HL-60 (cell line): ENCODE results near the gene KCND2.

ENCODE experiments used
- GABPA ChIP-seq: IDR thresholded peaks from 2 replicates; pipeline ENCODE4 v1.6.1; 2012; ENCODE audit warnings: low read depth
- POLR2AphosphoS5 ChIP-seq: IDR thresholded peaks from 2 replicates; pipeline ENCODE4 v1.6.1; 2012; ENCODE audit warnings: low read depth
- TF ChIP-seq, protein P1 (sequence below): IDR thresholded peaks from one replicate; pipeline ENCODE4 v1.5.1; 2011; ENCODE audit warnings: low read length, control low read depth, inconsistent platforms; ENCODE audit not compliant: insufficient read depth

GRCh38 chr7:120785095-120785494, 512.1 kb downstream of the KCND2 start:
- TF ChIP-seq, protein P1, sequence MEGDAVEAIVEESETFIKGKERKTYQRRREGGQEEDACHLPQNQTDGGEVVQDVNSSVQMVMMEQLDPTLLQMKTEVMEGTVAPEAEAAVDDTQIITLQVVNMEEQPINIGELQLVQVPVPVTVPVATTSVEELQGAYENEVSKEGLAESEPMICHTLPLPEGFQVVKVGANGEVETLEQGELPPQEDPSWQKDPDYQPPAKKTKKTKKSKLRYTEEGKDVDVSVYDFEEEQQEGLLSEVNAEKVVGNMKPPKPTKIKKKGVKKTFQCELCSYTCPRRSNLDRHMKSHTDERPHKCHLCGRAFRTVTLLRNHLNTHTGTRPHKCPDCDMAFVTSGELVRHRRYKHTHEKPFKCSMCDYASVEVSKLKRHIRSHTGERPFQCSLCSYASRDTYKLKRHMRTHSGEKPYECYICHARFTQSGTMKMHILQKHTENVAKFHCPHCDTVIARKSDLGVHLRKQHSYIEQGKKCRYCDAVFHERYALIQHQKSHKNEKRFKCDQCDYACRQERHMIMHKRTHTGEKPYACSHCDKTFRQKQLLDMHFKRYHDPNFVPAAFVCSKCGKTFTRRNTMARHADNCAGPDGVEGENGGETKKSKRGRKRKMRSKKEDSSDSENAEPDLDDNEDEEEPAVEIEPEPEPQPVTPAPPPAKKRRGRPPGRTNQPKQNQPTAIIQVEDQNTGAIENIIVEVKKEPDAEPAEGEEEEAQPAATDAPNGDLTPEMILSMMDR = no peak
- no peak for TF ChIP-seq POLR2AphosphoS5
- TF ChIP-seq GABPA = no peak
